GM12878 (cell line): ENCODE results near the gene TTF2.

Source experiments
- ATF3 ChIP-seq: IDR thresholded peaks from 2 replicates; pipeline ENCODE4 v1.6.1; 2011; ENCODE audit warnings: low read depth, mild to moderate bottlenecking, low read length, moderate library complexity, borderline replicate concordance; ENCODE audit errors: extremely low read depth
- BHLHE40 ChIP-seq, 2 experiments: fragments of 450-650 bp in 1 of 2; IDR thresholded peaks; 2 replicates each; pipeline ENCODE4 v1.6.1; 2011 to 2017; ENCODE audit warnings: low read depth in 2 of 2, borderline replicate concordance in 1 of 2, improper control_type of control experiment in 1 of 2, low read length in 1 of 2, mild to moderate bottlenecking in 1 of 2
- CTCF ChIP-seq, 3 experiments: IDR thresholded peaks in 2 of 3; conservative IDR thresholded peaks in 1 of 3; 2 replicates each; pipeline ENCODE4 v1.5.1; 2011; ENCODE audit warnings: low read depth in 3 of 3, low read length in 3 of 3, mild to moderate bottlenecking in 3 of 3, control low read depth in 2 of 3, moderate library complexity in 2 of 3, inconsistent platforms in 1 of 3, mixed read lengths in 1 of 3; ENCODE audit not compliant: control insufficient read depth in 2 of 3, insufficient read depth in 1 of 3; ENCODE audit errors: extremely low read depth in 1 of 3
- EGR1 ChIP-seq, 2 experiments: IDR thresholded peaks; 1 replicate in 1 of 2; 2 replicates in 1 of 2; pipeline ENCODE4 v1.6.1; 2011 to 2012; ENCODE audit warnings: low read depth in 2 of 2, low read length in 2 of 2, borderline replicate concordance in 1 of 2, mild to moderate bottlenecking in 1 of 2, moderate library complexity in 1 of 2
- ZBTB40 ChIP-seq: fragments of 450-650 bp; IDR thresholded peaks from 2 replicates; pipeline ENCODE4 v1.6.1; 2016; ENCODE audit warnings: mild to moderate bottlenecking, moderate library complexity, borderline replicate concordance

- TF ChIP-seq ZBTB40 (peak; percentile 50; the same call in 1 of the 2 replicates), EGR1 (IDR thresholded peaks at IDR 0.05; ENCODE audit: borderline replicate concordance in 1 of 2, low read depth in 2 of 2, low read length in 2 of 2) (no peak), CTCF (IDR thresholded peaks at IDR 0.05 in 2 of 3, conservative IDR thresholded peaks at IDR 0.05 in 1 of 3; ENCODE audit: control insufficient read depth in 2 of 3, extremely low read depth in 1 of 3, insufficient read depth in 1 of 3, low read depth in 3 of 3, low read length in 3 of 3) (no peak), BHLHE40 (IDR thresholded peaks at IDR 0.05; ENCODE audit: borderline replicate concordance in 1 of 2, low read depth in 2 of 2, low read length in 1 of 2) (peak; percentile 68 to 92), ATF3 (no peak)
These were observed 553 bp downstream of the TTF2 start for GRCh38 chr1:117060441-117061317.
